Activated CD8-positive, alpha-beta memory T cell treated with anti-CD3 and anti-CD28 coated beads for 36 hours (primary cell): Measurements from ENCODE around the gene HAX1. TPM values are rescaled to one million over a fixed set of nuclear protein-coding genes. Genes with fewer than 3 reads are reported as not detected.
"Not testable (repeated sequence)": the region's sequence is repeated elsewhere in the genome, so short reads cannot be mapped to it uniquely, and the experiment has no call there.

Experiments used
- CTCF ChIA-PET: fragments of 350-600 bp; sonication (Branson Sonifier 250); formaldehyde crosslinking; loops from one replicate; lab custom pipeline; 2021; ENCODE audit warnings: antibody characterized with exemption; lab: Charles Lee
- POLR2A ChIA-PET: fragments of 350-600 bp; sonication (Branson Sonifier 250); formaldehyde crosslinking; loops from one replicate; lab custom pipeline; 2021; ENCODE audit warnings: antibody characterized with exemption; lab: Charles Lee
- total RNA-seq, 2 experiments: library from RNA; stranded (reverse); gene quantifications; one replicate each; pipeline ENCODE4 v1.2.3, GENCODE V29; 2021

HAX1 gene
- total RNA-seq, 2 experiments from 2014 or later = 173 to 176 TPM

GRCh38 chr1:154264454-154264853, 8.0 kb upstream of the HAX1 start:
- ChIA-PET POLR2A (interaction anchor here (0.8 kb wide), 1 partner anchor 44 kb away, joined by 3 read pairs; the partner anchor contains the start of gene UBAP2L), CTCF (interaction anchor here (1.8 kb wide), 1 partner anchor 61 kb away, joined by 4 read pairs; no protein-coding TSS in a partner anchor)

DNA sequence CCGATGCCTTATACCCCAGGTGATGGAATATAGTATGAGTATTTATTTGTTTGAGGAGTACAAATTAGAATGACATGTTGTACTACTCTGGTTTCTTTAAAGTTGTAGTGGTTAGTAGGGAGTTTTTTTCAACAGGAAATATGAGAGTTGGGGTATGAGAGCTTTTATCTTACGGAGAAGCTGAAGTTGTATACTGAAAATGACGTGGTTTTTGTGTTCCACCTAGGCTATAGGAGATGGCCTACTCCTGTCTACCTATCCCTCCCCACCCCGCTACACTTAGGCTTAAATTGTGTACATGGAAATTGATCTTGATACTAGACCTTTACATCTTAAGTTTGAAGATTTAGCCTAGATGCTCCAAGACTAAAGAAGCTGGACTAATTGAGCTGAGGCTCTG, 6.8 kb upstream of the HAX1 start:
- ChIA-PET POLR2A (interaction anchor here (0.8 to 0.9 kb wide), 3 partner anchors 27 to 60 kb away, joined by 3 read pairs; no protein-coding TSS in a partner anchor), CTCF (interaction anchor here (1.8 kb wide), 1 partner anchor 60 kb away, joined by 4 read pairs; no protein-coding TSS in a partner anchor)

DNA sequence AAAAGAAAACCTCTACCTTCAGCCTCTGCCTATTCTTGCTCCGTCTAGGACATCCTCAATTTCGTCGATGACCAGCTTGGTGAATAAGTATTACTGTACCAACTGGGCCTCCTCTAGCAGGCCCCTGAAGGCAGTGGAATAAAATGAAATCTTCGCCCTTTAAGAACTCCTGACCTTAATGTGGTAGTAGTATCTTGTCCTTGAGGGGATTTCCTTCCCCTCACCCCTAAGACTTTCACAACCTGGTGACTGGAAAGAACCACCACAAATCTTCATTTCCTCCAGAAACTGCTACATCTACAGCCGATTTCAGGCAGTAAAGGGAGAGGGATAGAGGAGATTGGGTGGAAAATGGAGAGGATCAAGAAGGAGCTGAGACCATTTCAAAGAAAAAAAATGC, 1.6 kb upstream of the HAX1 start:
- ChIA-PET CTCF (interaction anchor here (0.6 to 2.2 kb wide), 6 partner anchors 14 to 115 kb away, joined by 3 to 9 read pairs (median 3); no protein-coding TSS in a partner anchor), POLR2A (no interaction called here)

- ChIA-PET CTCF (interaction anchor here (0.7 to 2.0 kb wide), 9 partner anchors 51 to 328 kb away, joined by 3 to 10 read pairs (median 3); partner anchors contain the start of genes TPM3 and UBAP2L), POLR2A (interaction anchor here (0.6 to 1.1 kb wide), 2 partner anchors 51 to 581 kb away, joined by 4 to 9 read pairs; no protein-coding TSS in a partner anchor)
Measured at GRCh38 chr1:154272999-154273563, 652 bp downstream of the HAX1 start.

DNA sequence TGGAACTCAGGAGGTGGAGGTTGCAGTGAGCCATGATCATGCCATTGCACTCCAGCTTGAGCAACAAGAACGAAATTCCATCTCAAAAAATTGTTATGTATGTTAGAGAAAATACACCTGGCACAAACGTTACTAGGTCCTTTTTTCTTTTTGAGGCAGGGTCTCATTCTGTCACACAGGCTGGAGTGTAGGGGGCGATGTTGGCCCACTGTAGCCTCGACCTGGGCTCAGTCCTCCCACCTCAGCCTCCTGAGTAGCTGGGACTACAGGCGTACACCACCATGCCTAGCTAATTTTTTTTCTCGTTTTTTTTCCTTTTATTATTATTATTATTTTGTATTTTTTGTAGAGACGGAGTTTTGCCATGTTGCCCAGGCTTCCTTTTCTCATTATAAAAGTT, 4.4 kb downstream of the HAX1 start:
- POLR2A ChIA-PET = no interaction called here
- CTCF ChIA-PET = interaction anchor here (0.7 to 1.3 kb wide), 7 partner anchors 27 to 127 kb away, joined by 3 to 6 read pairs (median 3); no protein-coding TSS in a partner anchor

GRCh38 chr1:154287591-154287990, 15.2 kb downstream of the HAX1 start:
- POLR2A ChIA-PET, CTCF ChIA-PET: not testable (repeated sequence)

GRCh38 chr1:154288661-154289060, 16.2 kb downstream of the HAX1 start:
- ChIA-PET CTCF (interaction anchor here (1.0 kb wide), 1 partner anchor 34 kb away, joined by 3 read pairs; no protein-coding TSS in a partner anchor), POLR2A (no interaction called here)

- ChIA-PET CTCF (interaction anchor here (1.0 kb wide), 1 partner anchor 44 kb away, joined by 3 read pairs; no protein-coding TSS in a partner anchor), POLR2A (no interaction called here)
Measured at GRCh38 chr1:154290921-154291320, 18.5 kb downstream of the HAX1 start.

- ChIA-PET CTCF (interaction anchor here (1.4 kb wide), 1 partner anchor 39 kb away, joined by 3 read pairs; no protein-coding TSS in a partner anchor), POLR2A (no interaction called here)
Measured at GRCh38 chr1:154295408-154296235, 23.2 kb downstream of the HAX1 start.

DNA sequence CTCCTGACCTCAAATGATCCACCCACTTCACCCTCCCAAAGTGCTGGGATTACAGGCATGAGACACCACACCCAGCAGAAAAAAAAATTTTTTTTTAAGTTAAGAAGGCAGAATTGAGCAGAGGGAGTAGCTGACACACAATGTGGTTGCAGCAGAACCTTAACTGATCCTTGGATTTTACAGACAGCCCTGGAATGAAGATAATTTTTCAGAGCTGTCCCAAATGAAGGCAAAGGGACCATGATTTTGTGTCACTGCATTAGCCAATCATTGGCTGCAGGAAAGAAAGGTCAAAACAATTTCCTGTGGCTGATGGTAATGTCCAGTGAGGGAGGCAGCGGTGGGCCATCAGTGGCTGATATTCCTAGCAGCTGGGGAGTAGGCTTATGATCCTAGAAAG, 29.2 kb downstream of the HAX1 start:
- POLR2A ChIA-PET = no interaction called here
- CTCF ChIA-PET = interaction anchor here (0.7 to 1.2 kb wide), 2 partner anchors 22 to 183 kb away, joined by 3 to 4 read pairs; no protein-coding TSS in a partner anchor

GRCh38 chr1:154304664-154305337, 32.4 kb downstream of the HAX1 start:
- CTCF ChIA-PET = interaction anchor here (0.9 to 2.8 kb wide), 5 partner anchors 21 to 47 kb away, joined by 3 to 25 read pairs (median 5); partner anchors contain the start of gene ATP8B2
- POLR2A ChIA-PET = interaction anchor here (0.7 to 1.8 kb wide), 4 partner anchors 20 to 113 kb away, joined by 3 to 14 read pairs (median 3); partner anchors contain the start of gene ATP8B2

- ChIA-PET POLR2A (interaction anchor here (1.8 kb wide), 1 partner anchor 19 kb away, joined by 14 read pairs; the partner anchor contains the start of gene ATP8B2), CTCF (interaction anchor here (0.5 to 2.8 kb wide), 4 partner anchors 19 to 611 kb away, joined by 3 to 25 read pairs (median 6); partner anchors contain the start of gene ATP8B2)
Measured at GRCh38 chr1:154306151-154306550, 33.7 kb downstream of the HAX1 start.

GRCh38 chr1:154307670-154308270, 35.3 kb downstream of the HAX1 start:
- POLR2A ChIA-PET = interaction anchor here (0.7 kb wide), 1 partner anchor 102 kb away, joined by 4 read pairs; no protein-coding TSS in a partner anchor
- CTCF ChIA-PET = not testable (repeated sequence)

GRCh38 chr1:154309136-154309535, 36.7 kb downstream of the HAX1 start:
- POLR2A ChIA-PET = not testable (repeated sequence)
- CTCF ChIA-PET = interaction anchor here (1.7 kb wide), 1 partner anchor 16 kb away, joined by 4 read pairs; no protein-coding TSS in a partner anchor

GRCh38 chr1:154312229-154313065, 40.0 kb downstream of the HAX1 start:
- POLR2A ChIA-PET, CTCF ChIA-PET: not testable (repeated sequence)

- ChIA-PET CTCF (no interaction called here), POLR2A (no interaction called here)
Measured at GRCh38 chr1:154313066-154313356, 40.6 kb downstream of the HAX1 start.

DNA sequence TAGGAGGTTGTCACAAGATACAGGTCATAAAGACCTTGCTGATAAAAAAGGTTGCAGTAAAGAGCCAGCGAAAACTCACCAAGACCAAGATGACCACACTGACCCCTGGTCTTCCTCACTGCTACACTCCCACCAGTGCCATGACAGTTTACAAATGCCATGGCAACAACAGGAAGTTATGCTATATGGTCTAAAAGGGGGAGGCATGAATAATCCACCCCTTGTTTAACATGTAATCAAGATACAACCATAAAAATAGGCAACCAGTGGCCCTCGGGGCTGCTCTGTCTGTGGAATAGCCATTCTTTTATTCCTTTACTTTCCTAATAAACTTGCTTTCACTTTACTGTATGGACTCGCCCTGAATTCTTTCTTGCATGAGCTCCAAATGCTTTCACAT, 41.8 kb downstream of the HAX1 start:
- POLR2A ChIA-PET = interaction anchor here (0.7 to 1.0 kb wide), 2 partner anchors 13 to 14 kb away, joined by 3 to 4 read pairs; no protein-coding TSS in a partner anchor
- CTCF ChIA-PET = not testable (repeated sequence)
